HFFc6 (cell line): ENCODE results near the gene GOLM1. TPM values are rescaled to one million over a fixed set of nuclear protein-coding genes. Genes with fewer than 3 reads are reported as not detected.

Source experiments
- DNase-seq: peaks from one replicate; pipeline ENCODE4 v3.0.0-alpha.2; 2018
- H3K27ac Mint-ChIP-seq: 2 replicates; pipeline ENCODE4 v1.8.0; 2020; ENCODE audit warnings: mild to moderate bottlenecking, mixed read lengths
- H3K27me3 Mint-ChIP-seq: 2 replicates; pipeline ENCODE4 v1.8.0; 2021; ENCODE audit warnings: mild to moderate bottlenecking, moderate library complexity, mixed read lengths; ENCODE audit not compliant: insufficient read depth
- H3K36me3 Mint-ChIP-seq: 2 replicates; pipeline ENCODE4 v1.8.0; 2021; ENCODE audit warnings: low read depth, mixed read lengths
- H3K4me1 Mint-ChIP-seq: 2 replicates; pipeline ENCODE4 v1.8.0; 2020; ENCODE audit warnings: low read depth, mixed read lengths
- H3K4me3 Mint-ChIP-seq: 2 replicates; pipeline ENCODE4 v1.8.0; 2020; ENCODE audit warnings: mild to moderate bottlenecking, moderate library complexity, mixed read lengths
- H3K9me3 Mint-ChIP-seq: 2 replicates; pipeline ENCODE4 v1.8.0; 2020; ENCODE audit warnings: mild to moderate bottlenecking, mixed read lengths
- CTCF ChIP-seq: fragments of 200-600 bp; sonication (generic); IDR thresholded peaks from 2 replicates; pipeline ENCODE4 v1.5.0; 2021; ENCODE audit warnings: antibody characterized with exemption, mild to moderate bottlenecking
- total RNA-seq, 6 experiments: library from RNA; stranded (reverse); fragmentation: NEBNext Ultra II Directional; extraction: Animal tissue kit (Norgen Biotek cat#: 25700); gene quantifications; 2 replicates in 1 of 6; 3 replicates in 5 of 6; pipeline ENCODE4 v1.2.3, GENCODE V29; 2021

The GOLM1 gene
- total RNA-seq, 6 experiments from 2014 or later, result 24.0 to 36.6 (median 25.0) TPM

- Mint-ChIP-seq H3K4me3 (no peak overlapping the region), H3K36me3 (peaks cover 28% of the 10 kb centered on the region)
Measured at GRCh38 chr9:85994191-85994590, 105.2 kb downstream of the GOLM1 start.

DNA sequence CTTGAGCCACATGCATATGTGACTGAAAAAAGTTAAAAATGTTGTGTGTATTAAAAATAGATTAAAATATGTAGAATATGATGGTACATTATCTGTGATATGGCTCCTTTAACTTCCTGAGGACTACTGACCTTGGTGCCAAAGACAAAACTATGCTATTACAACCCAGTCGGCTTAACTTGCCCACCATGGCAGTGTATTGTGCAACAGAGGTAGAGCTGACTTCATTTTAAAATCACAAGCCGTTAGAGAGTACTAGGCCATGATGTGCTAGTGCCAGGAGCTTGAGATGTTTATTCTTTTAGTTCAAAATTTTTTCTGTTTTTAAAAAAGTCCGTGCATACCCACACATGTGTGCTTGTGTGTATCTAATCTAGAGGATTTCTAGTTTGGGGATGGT, 112.1 kb downstream of the GOLM1 start:
- no peaks in the 10 kb centered on the region for H3K4me1 Mint-ChIP-seq
- H3K4me3 Mint-ChIP-seq, result no peak overlapping the region
- peaks cover 58% of the 10 kb centered on the region for H3K36me3 Mint-ChIP-seq
- no peak for DNase-seq
- H3K27me3 Mint-ChIP-seq, result no peaks in the 10 kb centered on the region
- no peak overlapping the region for H3K27ac Mint-ChIP-seq
- no peak for TF ChIP-seq CTCF
- H3K9me3 Mint-ChIP-seq, result no peaks in the 10 kb centered on the region

More at GRCh38 chr9:85994191-85994590, 105.2 kb downstream of the GOLM1 start:
- Mint-ChIP-seq H3K4me1 (no peaks in the 10 kb centered on the region), H3K27ac (no peak overlapping the region), H3K9me3 (no peaks in the 10 kb centered on the region), H3K27me3 (no peaks in the 10 kb centered on the region)
- TF ChIP-seq CTCF, result no peak
- no peak for DNase-seq

DNA sequence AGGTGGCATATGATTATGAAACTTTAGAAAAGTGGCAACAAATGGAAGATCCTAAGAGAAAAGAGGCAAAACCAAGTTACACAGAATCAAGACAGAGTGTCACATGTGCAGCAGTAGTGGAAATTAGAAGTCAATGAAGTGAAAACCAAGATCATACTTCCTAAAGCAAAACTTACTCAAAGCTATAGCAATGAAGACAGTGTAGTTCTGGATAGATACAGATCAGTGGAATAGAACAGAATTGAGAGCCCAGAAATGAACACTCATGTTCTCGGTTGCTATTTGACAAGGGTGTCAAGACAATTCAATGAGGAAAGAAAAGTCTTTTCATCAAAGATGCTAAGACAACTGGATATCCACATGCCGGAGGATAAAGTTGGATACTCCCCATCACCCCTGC, 114.9 kb downstream of the GOLM1 start:
- Mint-ChIP-seq H3K4me1 (no peaks in the 10 kb centered on the region), H3K27me3 (no peaks in the 10 kb centered on the region), H3K27ac (no peak overlapping the region), H3K9me3 (no peaks in the 10 kb centered on the region), H3K4me3 (no peak overlapping the region), H3K36me3 (peaks cover 57% of the 10 kb centered on the region)
- no peak for DNase-seq
- TF ChIP-seq CTCF, result no peak

- Mint-ChIP-seq H3K4me1 (no peaks in the 10 kb centered on the region), H3K9me3 (no peaks in the 10 kb centered on the region), H3K27me3 (no peaks in the 10 kb centered on the region), H3K36me3 (peaks cover 55% of the 10 kb centered on the region), H3K4me3 (no peak overlapping the region), H3K27ac (no peak overlapping the region)
- no peak for TF ChIP-seq CTCF
- DNase-seq, result no peak
Measured at GRCh38 chr9:85981369-85981768, 118.0 kb downstream of the GOLM1 start.

DNA sequence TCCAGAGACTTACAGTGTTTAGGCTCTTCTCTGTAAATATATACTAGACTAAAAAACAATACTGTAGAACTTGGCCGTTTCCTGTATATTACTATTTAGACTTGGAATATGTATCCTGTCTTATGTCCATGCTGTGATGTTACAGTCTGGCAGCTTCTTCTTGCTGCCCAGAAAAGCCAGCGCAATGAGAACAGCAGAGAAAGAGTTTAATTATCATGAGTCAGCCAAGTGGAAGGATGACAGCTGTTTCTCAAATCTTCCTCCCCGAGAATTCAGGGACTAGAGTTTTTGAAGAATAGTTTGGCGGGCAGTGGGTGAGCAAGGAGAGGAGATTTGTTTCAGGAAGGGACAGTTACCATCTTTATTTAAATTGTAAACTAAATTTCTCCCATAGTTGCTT, 120.9 kb downstream of the GOLM1 start:
- Mint-ChIP-seq H3K4me1 (no peaks in the 10 kb centered on the region), H3K4me3 (no peak overlapping the region), H3K27ac (no peak overlapping the region), H3K27me3 (no peaks in the 10 kb centered on the region), H3K9me3 (no peaks in the 10 kb centered on the region), H3K36me3 (peaks cover 38% of the 10 kb centered on the region)
- no peak for TF ChIP-seq CTCF
- DNase-seq, result no peak

Other genes with a start within 250 kb of the GOLM1 start
- 10 to 100 TPM; 20.1 to 22.8 (median 21.7) TPM for gene NAA35, start 158.4 kb downstream of the GOLM1 start, total RNA-seq
- not detected for gene C9orf153, start 160.1 kb upstream of the GOLM1 start, total RNA-seq
- gene ISCA1, start 183.0 kb upstream of the GOLM1 start, total RNA-seq, result 10 to 100 TPM; 20.2 to 29.5 (median 25.7) TPM